Measurements from ENCODE around the gene ATG16L1. TPM values are rescaled to one million over a fixed set of nuclear protein-coding genes. Genes with fewer than 3 reads are reported as not detected.

ATG16L1 gene
- total and polyA plus RNA-seq, 9 of the 15 experiments (the other 6 are each of a cell fraction or from before 2014, with no cell fraction given): 6.4 to 21.3 (median 17.2) TPM

- TF ChIP-seq ZNF431 (CRISPR knock-in tag; IDR thresholded peaks at IDR 0.05) (peak; percentile 59; the same call in 1 of the 2 replicates), GATAD2B (IDR thresholded peaks at IDR 0.05; ENCODE audit: borderline replicate concordance) (no peak), GABPB2 (CRISPR knock-in tag; conservative IDR thresholded peaks at IDR 0.05) (no peak), CEBPG (CRISPR knock-in tag; IDR thresholded peaks at IDR 0.05) (no peak; the same call in 1 of the 2 replicates), CEBPG (tag; conservative IDR thresholded peaks at IDR 0.05 in 1 of 2, IDR thresholded peaks at IDR 0.05 in 1 of 2) (no peak), MYNN (IDR thresholded peaks at IDR 0.05) (no peak), MYNN (CRISPR knock-in tag; IDR thresholded peaks at IDR 0.05) (no peak), BHLHE40 (IDR thresholded peaks at IDR 0.05; ENCODE audit: low read length) (peak; percentile 87), KDM5B (IDR thresholded peaks at IDR 0.05; ENCODE audit: insufficient replicate concordance, low read depth, low read length) (peak; percentile 48), SOX6 (IDR thresholded peaks at IDR 0.05) (peak; percentile 50; the same call in 1 of the 2 replicates), IFI16 (CRISPR knock-in tag; IDR thresholded peaks at IDR 0.05) (no peak), ELF2 (CRISPR knock-in tag; IDR thresholded peaks at IDR 0.05) (peak; percentile 92), NBN (IDR thresholded peaks at IDR 0.05; ENCODE audit: low read depth) (peak; percentile 82; the same call in 1 of the 2 replicates), EP400 (IDR thresholded peaks at IDR 0.05) (peak; percentile 75), VEZF1 (CRISPR knock-in tag; IDR thresholded peaks at IDR 0.05) (peak; percentile 70), CBX1 (IDR thresholded peaks at IDR 0.05; ENCODE audit: low read depth) (no peak), GABPA (tag; conservative IDR thresholded peaks at IDR 0.05; ENCODE audit: low read depth) (peak; percentile 96), SIN3B (IDR thresholded peaks at IDR 0.05; ENCODE audit: low read depth) (peak; percentile 89), CC2D1A (IDR thresholded peaks at IDR 0.05) (peak; percentile 84; the same call in 1 of the 2 replicates)
- TF ChIP-seq, protein P1, sequence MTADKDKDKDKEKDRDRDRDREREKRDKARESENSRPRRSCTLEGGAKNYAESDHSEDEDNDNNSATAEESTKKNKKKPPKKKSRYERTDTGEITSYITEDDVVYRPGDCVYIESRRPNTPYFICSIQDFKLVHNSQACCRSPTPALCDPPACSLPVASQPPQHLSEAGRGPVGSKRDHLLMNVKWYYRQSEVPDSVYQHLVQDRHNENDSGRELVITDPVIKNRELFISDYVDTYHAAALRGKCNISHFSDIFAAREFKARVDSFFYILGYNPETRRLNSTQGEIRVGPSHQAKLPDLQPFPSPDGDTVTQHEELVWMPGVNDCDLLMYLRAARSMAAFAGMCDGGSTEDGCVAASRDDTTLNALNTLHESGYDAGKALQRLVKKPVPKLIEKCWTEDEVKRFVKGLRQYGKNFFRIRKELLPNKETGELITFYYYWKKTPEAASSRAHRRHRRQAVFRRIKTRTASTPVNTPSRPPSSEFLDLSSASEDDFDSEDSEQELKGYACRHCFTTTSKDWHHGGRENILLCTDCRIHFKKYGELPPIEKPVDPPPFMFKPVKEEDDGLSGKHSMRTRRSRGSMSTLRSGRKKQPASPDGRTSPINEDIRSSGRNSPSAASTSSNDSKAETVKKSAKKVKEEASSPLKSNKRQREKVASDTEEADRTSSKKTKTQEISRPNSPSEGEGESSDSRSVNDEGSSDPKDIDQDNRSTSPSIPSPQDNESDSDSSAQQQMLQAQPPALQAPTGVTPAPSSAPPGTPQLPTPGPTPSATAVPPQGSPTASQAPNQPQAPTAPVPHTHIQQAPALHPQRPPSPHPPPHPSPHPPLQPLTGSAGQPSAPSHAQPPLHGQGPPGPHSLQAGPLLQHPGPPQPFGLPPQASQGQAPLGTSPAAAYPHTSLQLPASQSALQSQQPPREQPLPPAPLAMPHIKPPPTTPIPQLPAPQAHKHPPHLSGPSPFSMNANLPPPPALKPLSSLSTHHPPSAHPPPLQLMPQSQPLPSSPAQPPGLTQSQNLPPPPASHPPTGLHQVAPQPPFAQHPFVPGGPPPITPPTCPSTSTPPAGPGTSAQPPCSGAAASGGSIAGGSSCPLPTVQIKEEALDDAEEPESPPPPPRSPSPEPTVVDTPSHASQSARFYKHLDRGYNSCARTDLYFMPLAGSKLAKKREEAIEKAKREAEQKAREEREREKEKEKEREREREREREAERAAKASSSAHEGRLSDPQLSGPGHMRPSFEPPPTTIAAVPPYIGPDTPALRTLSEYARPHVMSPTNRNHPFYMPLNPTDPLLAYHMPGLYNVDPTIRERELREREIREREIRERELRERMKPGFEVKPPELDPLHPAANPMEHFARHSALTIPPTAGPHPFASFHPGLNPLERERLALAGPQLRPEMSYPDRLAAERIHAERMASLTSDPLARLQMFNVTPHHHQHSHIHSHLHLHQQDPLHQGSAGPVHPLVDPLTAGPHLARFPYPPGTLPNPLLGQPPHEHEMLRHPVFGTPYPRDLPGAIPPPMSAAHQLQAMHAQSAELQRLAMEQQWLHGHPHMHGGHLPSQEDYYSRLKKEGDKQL (CRISPR knock-in tag; IDR thresholded peaks at IDR 0.05; ENCODE audit: borderline replicate concordance): no peak
- TF ChIP-seq, protein P2, sequence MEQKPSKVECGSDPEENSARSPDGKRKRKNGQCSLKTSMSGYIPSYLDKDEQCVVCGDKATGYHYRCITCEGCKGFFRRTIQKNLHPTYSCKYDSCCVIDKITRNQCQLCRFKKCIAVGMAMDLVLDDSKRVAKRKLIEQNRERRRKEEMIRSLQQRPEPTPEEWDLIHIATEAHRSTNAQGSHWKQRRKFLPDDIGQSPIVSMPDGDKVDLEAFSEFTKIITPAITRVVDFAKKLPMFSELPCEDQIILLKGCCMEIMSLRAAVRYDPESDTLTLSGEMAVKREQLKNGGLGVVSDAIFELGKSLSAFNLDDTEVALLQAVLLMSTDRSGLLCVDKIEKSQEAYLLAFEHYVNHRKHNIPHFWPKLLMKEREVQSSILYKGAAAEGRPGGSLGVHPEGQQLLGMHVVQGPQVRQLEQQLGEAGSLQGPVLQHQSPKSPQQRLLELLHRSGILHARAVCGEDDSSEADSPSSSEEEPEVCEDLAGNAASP (IDR thresholded peaks at IDR 0.05): no peak
These were observed at the start of gene ATG16L1 (continued) for GRCh38 chr2:233251306-233252116.

Data from K562 (cell line).